Endothelial cell of umbilical vein (primary cell): ENCODE measurements around the gene FDX1. TPM values are rescaled to one million over a fixed set of nuclear protein-coding genes. Genes with fewer than 3 reads are reported as not detected.

Experiments used
- BruUV-seq: library from RNA; stranded (reverse); fragments of 400-500 nt; replicated peaks from 2 replicates; lab custom pipeline; 2021; lab: Mats Ljungman, UMichigan
- CTCF ChIA-PET: fragments of 300-600, 350-600 bp; sonication (Branson Sonifier 250); formaldehyde crosslinking; loops from one replicate; lab custom pipeline; 2021; ENCODE audit warnings: antibody characterized with exemption, inconsistent platforms; lab: Charles Lee
- POLR2A ChIA-PET: fragments of 300-600, 350-600 bp; sonication (Branson Sonifier 250); formaldehyde crosslinking; loops from one replicate; lab custom pipeline; 2021; ENCODE audit warnings: antibody characterized with exemption, inconsistent platforms; lab: Charles Lee
- DNase-seq: peaks from one replicate; pipeline ENCODE4 v3.0.0-alpha.2; 2011; ENCODE audit warnings: low read depth, low spot score
- FAIRE-seq: peaks from 2 replicates; lab custom pipeline; 2011; peaks lifted over from hg19 to GRCh38; lab: Jason Lieb, UNC
- H2AFZ ChIP-seq: 2 replicates; pipeline ENCODE4 v1.6.0; 2012; ENCODE audit warnings: low read depth, low read length, control low read depth, inconsistent platforms
- H3K27ac ChIP-seq: 2 replicates; pipeline ENCODE4 v1.5.1; 2011; ENCODE audit warnings: low read depth, mild to moderate bottlenecking, control low read depth, low read length, moderate library complexity; ENCODE audit not compliant: insufficient read depth
- H3K27me3 ChIP-seq, 2 experiments: 2 replicates each; pipeline versions ENCODE4 v1.6.0 to v1.6.1; 2011; ENCODE audit warnings: low read length in 2 of 2, mixed read lengths in 1 of 2; ENCODE audit not compliant: control insufficient read depth in 2 of 2, insufficient read depth in 2 of 2
- H3K36me3 ChIP-seq, 2 experiments: 2 replicates in 1 of 2; 3 replicates in 1 of 2; pipeline ENCODE4 v1.5.1; 2011; ENCODE audit warnings: low read length in 2 of 2, mild to moderate bottlenecking in 1 of 2, moderate library complexity in 1 of 2; ENCODE audit not compliant: control insufficient read depth in 2 of 2, insufficient read depth in 2 of 2; ENCODE audit errors: extremely low read depth in 1 of 2
- H3K4me1 ChIP-seq: 3 replicates; pipeline ENCODE4 v1.5.1; 2011; ENCODE audit warnings: mild to moderate bottlenecking, low read length; ENCODE audit not compliant: control insufficient read depth, insufficient read depth; ENCODE audit errors: extremely low read depth
- H3K4me2 ChIP-seq: 2 replicates; pipeline ENCODE4 v1.6.1; 2011; ENCODE audit warnings: low read length, control low read depth, mixed read lengths; ENCODE audit not compliant: insufficient read depth
- H3K4me3 ChIP-seq, 3 experiments: fragments of 200-600 bp in 1 of 3; sonication (generic), shearing (Covaris generic) in 1 of 3; replicated peaks in 1 of 3; 2 replicates each; pipeline ENCODE4 v1.5.1; 2011 to 2016; ENCODE audit warnings: control low read depth in 3 of 3, low read length in 3 of 3, mild to moderate bottlenecking in 2 of 3, inconsistent platforms in 1 of 3, low read depth in 1 of 3, moderate library complexity in 1 of 3; ENCODE audit not compliant: insufficient read depth in 1 of 3
- H3K79me2 ChIP-seq: 2 replicates; pipeline ENCODE4 v1.6.0; 2012; ENCODE audit warnings: low read length, inconsistent platforms; ENCODE audit not compliant: control insufficient read depth, insufficient read depth
- H3K9ac ChIP-seq: replicated peaks from 2 replicates; pipeline ENCODE3; 2011; ENCODE audit warnings: low read length, control low read depth; ENCODE audit not compliant: insufficient read depth; ENCODE audit errors: extremely low read depth
- H3K9me1 ChIP-seq: replicated peaks from 3 replicates; pipeline ENCODE4 v1.6.0; 2011; ENCODE audit warnings: mild to moderate bottlenecking, low read length; ENCODE audit not compliant: control insufficient read depth, insufficient read depth; ENCODE audit errors: extremely low read depth
- H3K9me3 ChIP-seq: replicated peaks from 2 replicates; pipeline ENCODE4 v1.5.1; 2012; ENCODE audit warnings: low read length, inconsistent platforms; ENCODE audit not compliant: control insufficient read depth, insufficient read depth
- H4K20me1 ChIP-seq: replicated peaks from 2 replicates; pipeline ENCODE3; 2011; ENCODE audit warnings: mild to moderate bottlenecking, low read length; ENCODE audit not compliant: control insufficient read depth, insufficient read depth; ENCODE audit errors: extremely low read depth
- CTCF ChIP-seq, 2 donors: IDR thresholded peaks; 1 replicate in 1 of 2; 2 replicates in 1 of 2; pipeline ENCODE4 v1.5.1; 2011; ENCODE audit warnings: low read length in 2 of 2, mild to moderate bottlenecking in 2 of 2, moderate library complexity in 2 of 2, control low read depth in 1 of 2, inconsistent platforms in 1 of 2, low read depth in 1 of 2; ENCODE audit not compliant: insufficient read depth in 1 of 2; ENCODE audit errors: extremely low read depth in 1 of 2
- EZH2 ChIP-seq: IDR thresholded peaks from 2 replicates; pipeline ENCODE4 v1.6.1; 2012; ENCODE audit warnings: borderline replicate concordance, low read depth, mild to moderate bottlenecking, moderate library complexity, low read length, inconsistent platforms; ENCODE audit not compliant: severe bottlenecking
- FOS ChIP-seq: IDR thresholded peaks from 2 replicates; pipeline ENCODE4 v1.6.1; 2011; ENCODE audit warnings: mild to moderate bottlenecking, low read length, moderate library complexity, borderline replicate concordance; ENCODE audit not compliant: insufficient read depth
- GATA2 ChIP-seq: IDR thresholded peaks from 2 replicates; pipeline ENCODE4 v1.7.0; 2011; ENCODE audit warnings: low read depth, mild to moderate bottlenecking, moderate library complexity, mixed read lengths, low read length; ENCODE audit not compliant: insufficient read length, insufficient read depth
- JUN ChIP-seq: IDR thresholded peaks from 2 replicates; pipeline ENCODE4 v1.6.1; 2011; ENCODE audit warnings: borderline replicate concordance, low read depth; ENCODE audit not compliant: insufficient read length, insufficient read depth
- MAX ChIP-seq: IDR thresholded peaks from 2 replicates; pipeline ENCODE4 v1.6.1; 2011; ENCODE audit not compliant: insufficient read depth, insufficient read length
- MYC ChIP-seq: IDR thresholded peaks from one replicate; pipeline ENCODE4 v1.6.1; 2011; ENCODE audit warnings: mild to moderate bottlenecking, low read depth, low read length
- POLR2A ChIP-seq: IDR thresholded peaks from 2 replicates; pipeline ENCODE4 v1.6.1; 2012; ENCODE audit warnings: low read depth, mild to moderate bottlenecking, control low read depth, low read length
- POLR2AphosphoS5 ChIP-seq: IDR thresholded peaks from 2 replicates; pipeline ENCODE4 v1.6.1; 2012; ENCODE audit warnings: low read depth, mild to moderate bottlenecking, control low read depth, low read length, moderate library complexity; ENCODE audit not compliant: insufficient read depth
- dilution Hi-C: fragments of 300-500 bp; cut with MboI; formaldehyde crosslinking; loops from one replicate; pipeline ENCODE4 v1.15.0; 2019; ENCODE audit warnings: low sequenced_read_pairs; ENCODE audit not compliant: extremely low pct_ligation_motif_present
- intact Hi-C: fragments of 100-400 bp; cut with micrococcal nuclease; formaldehyde crosslinking; loops from one replicate; pipeline ENCODE4 v1.10.0; 2022
- polyA plus RNA-seq, 4 experiments: library from polyadenylated mRNA; depleted of rRNA in 3 of 4; stranded (reverse) in 3 of 4; unstranded in 1 of 4; fragments of >200 nt; gene quantifications; 2 replicates each; pipeline versions ENCODE4 v1.2.1 to v1.2.3, GENCODE V29; 2011 to 2012; ENCODE audit warnings: missing spikeins in 1 of 4
- total RNA-seq: library from RNA; stranded (reverse); gene quantifications from 2 replicates; pipeline ENCODE4 v1.2.3, GENCODE V29; 2021

The FDX1 gene
- total and polyA plus RNA-seq, 2 donors (not counting 3 experiments of a cell fraction or from before 2014, with no cell fraction given) = 4.7 to 11.0 TPM

- no peak overlapping the region for H2AFZ ChIP-seq
- H3K4me1 ChIP-seq = no peaks in the 10 kb centered on the region
- dilution Hi-C loops (no loop called here), intact Hi-C loops (no loop called here)
- H3K36me3 ChIP-seq = no peaks in the 10 kb centered on the region
- POLR2A ChIA-PET = no interaction called here
- CTCF ChIA-PET = no interaction called here
- FAIRE-seq (no peak), DNase-seq (no peak)
- no peaks in the 10 kb centered on the region for H3K9me3 ChIP-seq
- no peak overlapping the region for H3K4me3 ChIP-seq
- no peaks in the 10 kb centered on the region for H3K9me1 ChIP-seq
- BruUV-seq = no TSS peak
- TF ChIP-seq JUN (no peak), FOS (no peak), POLR2AphosphoS5 (no peak), POLR2A (no peak), CTCF (IDR thresholded peaks at IDR 0.05; ENCODE audit: extremely low read depth in 1 of 2, insufficient read depth in 1 of 2, low read depth in 1 of 2, low read length in 2 of 2) (no peak), GATA2 (no peak), EZH2 (no peak), MAX (no peak), MYC (no peak)
- H3K9ac ChIP-seq = no peak overlapping the region
- H3K79me2 ChIP-seq = no peaks in the 10 kb centered on the region
- peaks cover 0 to 2% of the 10 kb centered on the region in 2 experiments for H3K27me3 ChIP-seq
- H3K27ac ChIP-seq = no peak overlapping the region
- no peaks in the 10 kb centered on the region for H4K20me1 ChIP-seq
- no peak overlapping the region for H3K4me2 ChIP-seq
Measured at GRCh38 chr11:110389965-110390364, 39.8 kb upstream of the FDX1 start.
